DND-41 (cell line): ENCODE measurements around the gene MYOD1.

Source experiments
- ATAC-seq: fragments of 200-7000 bp; cut with Tn5 transposase; 3 replicates; pipeline ENCODE4 v1.9.1; 2021; ENCODE audit warnings: low read depth; ENCODE audit not compliant: insufficient read depth
- DNase-seq: peaks from one replicate; pipeline ENCODE4 v3.0.0-alpha.2; 2020
- H2AFZ ChIP-seq: 2 replicates; pipeline ENCODE4 v1.6.0; 2012; ENCODE audit warnings: low read depth, low read length
- H3K27ac ChIP-seq: 2 replicates; pipeline ENCODE4 v1.5.1; 2012; ENCODE audit warnings: low read length, inconsistent platforms
- H3K27me3 ChIP-seq: fragments of 200-600 bp; sonication (generic); 2 replicates; pipeline ENCODE4 v1.6.0; 2012; ENCODE audit warnings: low read length, mild to moderate bottlenecking, inconsistent platforms; ENCODE audit not compliant: insufficient read depth, poor library complexity
- H3K36me3 ChIP-seq: 2 replicates; pipeline ENCODE4 v1.5.1; 2012; ENCODE audit warnings: low read length, inconsistent platforms; ENCODE audit not compliant: insufficient read depth
- H3K4me1 ChIP-seq: 2 replicates; pipeline ENCODE4 v1.5.1; 2012; ENCODE audit warnings: mild to moderate bottlenecking, low read length; ENCODE audit not compliant: insufficient read depth
- H3K4me2 ChIP-seq: 2 replicates; pipeline ENCODE4 v1.6.0; 2012; ENCODE audit warnings: mild to moderate bottlenecking, moderate library complexity, low read length, inconsistent platforms; ENCODE audit not compliant: insufficient read depth
- H3K4me3 ChIP-seq, 2 experiments: fragments of 200-600 bp in 1 of 2; shearing (Covaris generic) in 1 of 2; 2 replicates each; pipeline ENCODE4 v1.5.1; 2012 to 2016; ENCODE audit warnings: inconsistent platforms in 2 of 2, low read length in 2 of 2, mild to moderate bottlenecking in 2 of 2, low read depth in 1 of 2, moderate library complexity in 1 of 2
- H3K79me2 ChIP-seq: 2 replicates; pipeline ENCODE4 v1.6.0; 2012; ENCODE audit warnings: low read length, inconsistent platforms; ENCODE audit not compliant: insufficient read depth
- H3K9ac ChIP-seq: 2 replicates; pipeline ENCODE4 v1.6.0; 2012; ENCODE audit warnings: low read depth, mild to moderate bottlenecking, inconsistent platforms, low read length, moderate library complexity
- H3K9me3 ChIP-seq: 2 replicates; pipeline ENCODE4 v1.5.1; 2012; ENCODE audit warnings: low read length, moderate library complexity, mild to moderate bottlenecking, inconsistent platforms; ENCODE audit not compliant: insufficient read depth, severe bottlenecking
- H4K20me1 ChIP-seq: 2 replicates; pipeline ENCODE4 v1.6.0; 2012; ENCODE audit warnings: low read length; ENCODE audit not compliant: insufficient read depth
- EZH2 ChIP-seq: IDR thresholded peaks from 3 replicates; pipeline ENCODE4 v1.6.1; 2012; ENCODE audit warnings: borderline replicate concordance, low read depth, mild to moderate bottlenecking, moderate library complexity, low read length, inconsistent platforms; ENCODE audit not compliant: severe bottlenecking
- TF ChIP-seq, protein P1 (sequence below): IDR thresholded peaks from 2 replicates; pipeline ENCODE4 v1.5.1; 2012; ENCODE audit warnings: borderline replicate concordance, low read length, moderate library complexity, mild to moderate bottlenecking; ENCODE audit not compliant: poor library complexity, severe bottlenecking; ENCODE audit errors: extremely low read depth

The MYOD1 gene

DNA sequence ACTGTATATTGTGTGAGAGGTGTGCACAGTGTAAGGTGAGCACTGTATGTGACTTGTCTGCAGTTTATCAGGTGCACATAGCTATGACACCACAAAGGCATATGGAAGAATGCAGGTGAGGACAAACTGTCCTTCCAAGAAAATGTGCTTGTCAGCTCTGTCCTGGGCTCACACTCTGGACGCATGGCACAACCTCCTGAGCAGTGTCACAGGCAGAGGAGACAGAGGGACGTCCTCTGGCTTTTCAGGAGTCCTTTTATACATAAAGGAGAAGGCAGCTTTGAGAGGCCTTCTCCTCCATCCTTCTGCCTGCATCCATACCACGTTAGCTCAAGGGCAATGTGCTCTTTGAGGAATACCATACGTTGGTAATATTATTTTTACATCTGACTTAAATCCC is 7.5 kb upstream of the MYOD1 start:
- no peak overlapping the region for H3K4me3 ChIP-seq
- no peaks in the 10 kb centered on the region for H3K79me2 ChIP-seq
- no peaks in the 10 kb centered on the region for H3K9me3 ChIP-seq
- TF ChIP-seq EZH2: no peak
- TF ChIP-seq, protein P1, sequence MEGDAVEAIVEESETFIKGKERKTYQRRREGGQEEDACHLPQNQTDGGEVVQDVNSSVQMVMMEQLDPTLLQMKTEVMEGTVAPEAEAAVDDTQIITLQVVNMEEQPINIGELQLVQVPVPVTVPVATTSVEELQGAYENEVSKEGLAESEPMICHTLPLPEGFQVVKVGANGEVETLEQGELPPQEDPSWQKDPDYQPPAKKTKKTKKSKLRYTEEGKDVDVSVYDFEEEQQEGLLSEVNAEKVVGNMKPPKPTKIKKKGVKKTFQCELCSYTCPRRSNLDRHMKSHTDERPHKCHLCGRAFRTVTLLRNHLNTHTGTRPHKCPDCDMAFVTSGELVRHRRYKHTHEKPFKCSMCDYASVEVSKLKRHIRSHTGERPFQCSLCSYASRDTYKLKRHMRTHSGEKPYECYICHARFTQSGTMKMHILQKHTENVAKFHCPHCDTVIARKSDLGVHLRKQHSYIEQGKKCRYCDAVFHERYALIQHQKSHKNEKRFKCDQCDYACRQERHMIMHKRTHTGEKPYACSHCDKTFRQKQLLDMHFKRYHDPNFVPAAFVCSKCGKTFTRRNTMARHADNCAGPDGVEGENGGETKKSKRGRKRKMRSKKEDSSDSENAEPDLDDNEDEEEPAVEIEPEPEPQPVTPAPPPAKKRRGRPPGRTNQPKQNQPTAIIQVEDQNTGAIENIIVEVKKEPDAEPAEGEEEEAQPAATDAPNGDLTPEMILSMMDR: no peak
- no peaks in the 10 kb centered on the region for H4K20me1 ChIP-seq
- ATAC-seq: no peak
- DNase-seq: no peak
- H3K9ac ChIP-seq: no peak overlapping the region
- no peak overlapping the region for H3K27ac ChIP-seq
- peaks cover 49% of the 10 kb centered on the region for H3K27me3 ChIP-seq
- no peaks in the 10 kb centered on the region for H3K4me1 ChIP-seq
- H2AFZ ChIP-seq: no peak overlapping the region
- no peak overlapping the region for H3K4me2 ChIP-seq
- H3K36me3 ChIP-seq: no peaks in the 10 kb centered on the region

DNA sequence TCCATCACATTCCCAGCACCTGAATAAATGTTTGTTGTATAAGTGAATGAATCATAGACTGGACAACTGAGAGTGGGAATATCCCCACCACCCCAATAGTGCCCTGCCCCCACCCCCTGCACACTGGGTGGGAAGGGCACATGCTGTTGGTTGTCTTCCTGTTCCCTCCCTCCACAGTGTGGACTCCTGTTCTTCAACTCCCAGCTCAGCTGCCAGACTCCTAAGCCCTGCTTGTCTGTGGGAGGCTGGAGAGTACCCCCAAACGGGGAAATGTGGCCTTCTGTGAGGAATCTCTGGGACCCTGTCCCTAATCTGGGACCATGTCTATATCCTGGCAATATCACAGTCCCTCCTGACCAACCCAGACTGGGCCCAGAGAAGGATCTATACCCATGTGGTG is 5.5 kb upstream of the MYOD1 start:
- H3K27ac ChIP-seq: no peak overlapping the region
- no peak overlapping the region for H3K9ac ChIP-seq
- H4K20me1 ChIP-seq: no peaks in the 10 kb centered on the region; the same call in 1 of the 2 replicates
- DNase-seq: no peak
- no peak overlapping the region for H2AFZ ChIP-seq
- no peaks in the 10 kb centered on the region for H3K36me3 ChIP-seq
- no peaks in the 10 kb centered on the region for H3K9me3 ChIP-seq
- no peak overlapping the region for H3K4me2 ChIP-seq
- TF ChIP-seq, protein P1: no peak
- TF ChIP-seq EZH2: no peak
- no peaks in the 10 kb centered on the region for H3K4me1 ChIP-seq
- no peak overlapping the region for H3K4me3 ChIP-seq
- ATAC-seq: no peak
- no peaks in the 10 kb centered on the region for H3K79me2 ChIP-seq
- H3K27me3 ChIP-seq: peaks cover 50% of the 10 kb centered on the region

- peaks cover 49% of the 10 kb centered on the region for H3K27me3 ChIP-seq
Observed at GRCh38 chr11:17714356-17714854, 5.0 kb upstream of the MYOD1 start.

More at GRCh38 chr11:17714356-17714854, 5.0 kb upstream of the MYOD1 start:
- Histone ChIP-seq H3K4me3 (no peak overlapping the region), H3K79me2 (no peaks in the 10 kb centered on the region), H3K36me3 (no peaks in the 10 kb centered on the region), H4K20me1 (no peaks in the 10 kb centered on the region; the same call in 1 of the 2 replicates), H3K9me3 (no peaks in the 10 kb centered on the region), H3K27ac (no peak overlapping the region), H3K9ac (no peak overlapping the region), H2AFZ (no peak overlapping the region), H3K4me1 (no peaks in the 10 kb centered on the region), H3K4me2 (no peak overlapping the region)
- DNase-seq (no peak), ATAC-seq (no peak)
- TF ChIP-seq EZH2: no peak
- TF ChIP-seq, protein P1: peak; percentile 12
